CD8-positive, alpha-beta memory T cell (primary cell): ENCODE data around the gene PPP1R15B. TPM values are rescaled to one million over a fixed set of nuclear protein-coding genes. Genes with fewer than 3 reads are reported as not detected.
A peak's percentile ranks its signal among the peaks of the same experiment; 100 is the strongest.

Source experiments
- CTCF ChIA-PET: fragments of 350-600 bp; sonication (Branson Sonifier 250); formaldehyde crosslinking; loops from one replicate; lab custom pipeline; 2021; ENCODE audit warnings: antibody characterized with exemption; lab: Charles Lee
- POLR2A ChIA-PET: fragments of 350-600 bp; sonication (Branson Sonifier 250); formaldehyde crosslinking; loops from one replicate; lab custom pipeline; 2021; ENCODE audit warnings: antibody characterized with exemption; lab: Charles Lee
- DNase-seq, 5 donors: peaks; one replicate each; pipeline versions ENCODE4 v3.0.0 to v3.0.0-alpha.2; 2020 to 2022; ENCODE audit warnings: mixed read lengths in 1 of 5
- H3K27ac ChIP-seq: one replicate; pipeline ENCODE4 v1.7.0; 2013; ENCODE audit warnings: low read depth, mild to moderate bottlenecking, low read length, moderate library complexity
- H3K27me3 ChIP-seq: 2 replicates; pipeline ENCODE4 v1.7.0; 2013; ENCODE audit warnings: low read length, mild to moderate bottlenecking; ENCODE audit not compliant: insufficient read depth, poor library complexity, severe bottlenecking
- H3K36me3 ChIP-seq: 2 replicates; pipeline ENCODE4 v1.7.0; 2013; ENCODE audit warnings: mild to moderate bottlenecking, low read length, moderate library complexity; ENCODE audit not compliant: insufficient read depth
- H3K4me1 ChIP-seq: 2 replicates; pipeline ENCODE4 v1.7.0; 2013; ENCODE audit warnings: mild to moderate bottlenecking, low read length, moderate library complexity; ENCODE audit not compliant: insufficient read depth
- H3K4me3 ChIP-seq: 2 replicates; pipeline ENCODE4 v1.7.0; 2013; ENCODE audit warnings: mild to moderate bottlenecking, low read length
- H3K9me3 ChIP-seq: 2 replicates; pipeline ENCODE4 v1.7.0; 2013; ENCODE audit warnings: mild to moderate bottlenecking, low read length
- H3K27ac Mint-ChIP-seq, 8 donors: one replicate each; pipeline ENCODE4 v1.8.0; 2020 to 2021; ENCODE audit warnings: mixed read lengths in 8 of 8, mild to moderate bottlenecking in 6 of 8, inconsistent platforms in 3 of 8, moderate library complexity in 3 of 8
- H3K27me3 Mint-ChIP-seq, 2 donors: one replicate each; pipeline ENCODE4 v1.8.0; 2020 to 2021; ENCODE audit warnings: mixed read lengths in 2 of 2, mild to moderate bottlenecking in 1 of 2, moderate library complexity in 1 of 2
- H3K36me3 Mint-ChIP-seq, 3 donors: one replicate each; pipeline ENCODE4 v1.8.0; 2020 to 2021; ENCODE audit warnings: mixed read lengths in 3 of 3, inconsistent platforms in 1 of 3, mild to moderate bottlenecking in 1 of 3
- H3K4me1 Mint-ChIP-seq, 3 donors: one replicate each; pipeline ENCODE4 v1.8.0; 2020 to 2021; ENCODE audit warnings: mixed read lengths in 3 of 3, inconsistent platforms in 1 of 3, mild to moderate bottlenecking in 1 of 3
- H3K4me3 Mint-ChIP-seq, 7 donors: one replicate each; pipeline ENCODE4 v1.8.0; 2020 to 2021; ENCODE audit warnings: mixed read lengths in 7 of 7, mild to moderate bottlenecking in 6 of 7, moderate library complexity in 4 of 7, inconsistent platforms in 2 of 7
- H3K9me3 Mint-ChIP-seq, 5 donors: one replicate each; pipeline ENCODE4 v1.8.0; 2020 to 2022; ENCODE audit warnings: mixed read lengths in 5 of 5, mild to moderate bottlenecking in 3 of 5, moderate library complexity in 2 of 5, inconsistent platforms in 1 of 5
- polyA plus RNA-seq: library from polyadenylated mRNA; unstranded; fragments of 300-500 nt; fragmentation: Illumina TruSeq; gene quantifications from one replicate; pipeline ENCODE4 v1.2.3, GENCODE V29; 2021
- total RNA-seq, 2 experiments: library from RNA; stranded (reverse); gene quantifications; one replicate each; pipeline ENCODE4 v1.2.3, GENCODE V29; 2021

PPP1R15B gene
- total and polyA plus RNA-seq, 3 experiments from 2014 or later = 22.3 to 82.7 (median 80.4) TPM

- H3K4me1 ChIP-seq = peaks cover 10% of the 10 kb centered on the region
- H3K4me3 ChIP-seq = no peak within 1 kb of the TSS
- ChIA-PET CTCF (interaction anchor here (6.8 kb wide), 1 partner anchor 198 kb away, joined by 80 read pairs; no protein-coding TSS in a partner anchor), POLR2A (no interaction called here)
- peaks cover 3% of the 10 kb centered on the region for H3K27me3 ChIP-seq
- H3K9me3 ChIP-seq = no peaks in the 10 kb centered on the region
- no peak for DNase-seq
- no peak within 1 kb of the TSS for H3K27ac ChIP-seq
- H3K36me3 ChIP-seq = no peaks in the 10 kb centered on the region
- no peak within 1 kb of the TSS for H3K4me3 Mint-ChIP-seq
- no peaks in the 10 kb centered on the region for H3K36me3 Mint-ChIP-seq
- H3K4me1 Mint-ChIP-seq = peaks cover 2 to 8% (median 6%) of the 10 kb centered on the region in 3 donors
- peaks cover 6 to 7% of the 10 kb centered on the region in 2 donors for H3K27me3 Mint-ChIP-seq
- peak within 1 kb of the TSS in 2 of 8 donors; percentile 50 to 70 for H3K27ac Mint-ChIP-seq
- H3K9me3 Mint-ChIP-seq = no peaks in the 10 kb centered on the region
Observed at GRCh38 chr1:204359474-204360255, 52.0 kb downstream of the PPP1R15B start, which contains the start of gene PLEKHA6. TSS of gene PLEKHA6 (minus strand) at chr1:204359929. CDS start at chr1:204273727, 86,202 bp downstream.

GRCh38 chr1:204359131-204359473, 52.5 kb downstream of the PPP1R15B start:
- Mint-ChIP-seq H3K36me3 (no peaks in the 10 kb centered on the region), H3K27me3 (peaks cover 6 to 7% of the 10 kb centered on the region in 2 donors), H3K4me1 (peaks cover 2 to 6% (median 6%) of the 10 kb centered on the region in 3 donors), H3K27ac (no peak overlapping the region), H3K9me3 (no peaks in the 10 kb centered on the region), H3K4me3 (no peak overlapping the region)
- Histone ChIP-seq H3K27ac (no peak overlapping the region), H3K36me3 (no peaks in the 10 kb centered on the region), H3K4me3 (no peak overlapping the region), H3K9me3 (no peaks in the 10 kb centered on the region), H3K27me3 (peaks cover 3% of the 10 kb centered on the region), H3K4me1 (peaks cover 10% of the 10 kb centered on the region)
- ChIA-PET CTCF (interaction anchor here (1.1 to 6.8 kb wide), 2 partner anchors 16 to 197 kb away, joined by 3 to 80 read pairs; no protein-coding TSS in a partner anchor), POLR2A (no interaction called here)
- DNase-seq = no peak

GRCh38 chr1:204358605-204359004, 53.0 kb downstream of the PPP1R15B start:
- Histone ChIP-seq H3K4me3 (no peak overlapping the region), H3K36me3 (no peaks in the 10 kb centered on the region), H3K27me3 (peaks cover 3% of the 10 kb centered on the region), H3K27ac (no peak overlapping the region), H3K9me3 (no peaks in the 10 kb centered on the region), H3K4me1 (peaks cover 5% of the 10 kb centered on the region)
- DNase-seq = no peak
- Mint-ChIP-seq H3K4me1 (peaks cover 0 to 1% (median 1%) of the 10 kb centered on the region in 3 donors), H3K4me3 (no peak overlapping the region), H3K9me3 (no peaks in the 10 kb centered on the region), H3K36me3 (no peaks in the 10 kb centered on the region), H3K27me3 (peaks cover 6 to 7% of the 10 kb centered on the region in 2 donors), H3K27ac (no peak overlapping the region)
- CTCF ChIA-PET = interaction anchor here (1.1 kb wide), 1 partner anchor 15 kb away, joined by 3 read pairs; no protein-coding TSS in a partner anchor
- POLR2A ChIA-PET = no interaction called here

- Histone ChIP-seq H3K4me1 (no peaks in the 10 kb centered on the region), H3K4me3 (no peak overlapping the region), H3K36me3 (no peaks in the 10 kb centered on the region), H3K27me3 (peaks cover 3% of the 10 kb centered on the region), H3K27ac (no peak overlapping the region), H3K9me3 (no peaks in the 10 kb centered on the region)
- POLR2A ChIA-PET = no interaction called here
- Mint-ChIP-seq H3K4me1 (no peaks in the 10 kb centered on the region), H3K4me3 (no peak overlapping the region), H3K27ac (no peak overlapping the region), H3K9me3 (no peaks in the 10 kb centered on the region), H3K36me3 (no peaks in the 10 kb centered on the region), H3K27me3 (peaks cover 6 to 7% of the 10 kb centered on the region in 2 donors)
- no peak for DNase-seq
- CTCF ChIA-PET = interaction anchor here (1.1 kb wide), 1 partner anchor 14 kb away, joined by 3 read pairs; no protein-coding TSS in a partner anchor
Observed at GRCh38 chr1:204357551-204358490, 53.8 kb downstream of the PPP1R15B start.

GRCh38 chr1:204356997-204357396, 54.6 kb downstream of the PPP1R15B start:
- no peaks in the 10 kb centered on the region for H3K4me1 ChIP-seq
- H3K4me3 Mint-ChIP-seq = no peak overlapping the region
- H3K36me3 Mint-ChIP-seq = no peaks in the 10 kb centered on the region
- no peaks in the 10 kb centered on the region for H3K36me3 ChIP-seq
- peaks cover 6 to 7% of the 10 kb centered on the region in 2 donors for H3K27me3 Mint-ChIP-seq
- no peak for DNase-seq
- no peak overlapping the region for H3K27ac ChIP-seq
- H3K4me3 ChIP-seq = no peak overlapping the region
- H3K9me3 Mint-ChIP-seq = no peaks in the 10 kb centered on the region
- ChIA-PET POLR2A (no interaction called here), CTCF (no interaction called here)
- no peaks in the 10 kb centered on the region for H3K9me3 ChIP-seq
- peaks cover 3% of the 10 kb centered on the region for H3K27me3 ChIP-seq
- H3K4me1 Mint-ChIP-seq = no peaks in the 10 kb centered on the region
- H3K27ac Mint-ChIP-seq = no peak overlapping the region

GRCh38 chr1:204355913-204356312, 55.7 kb downstream of the PPP1R15B start:
- Histone ChIP-seq H3K4me1 (no peaks in the 10 kb centered on the region), H3K36me3 (no peaks in the 10 kb centered on the region), H3K27me3 (peaks cover 3% of the 10 kb centered on the region), H3K4me3 (no peak overlapping the region), H3K27ac (no peak overlapping the region), H3K9me3 (no peaks in the 10 kb centered on the region)
- Mint-ChIP-seq H3K4me1 (peaks cover 0 to 1% (median 0%) of the 10 kb centered on the region in 3 donors), H3K27ac (no peak overlapping the region), H3K9me3 (no peaks in the 10 kb centered on the region), H3K27me3 (peaks cover 6 to 7% of the 10 kb centered on the region in 2 donors), H3K36me3 (no peaks in the 10 kb centered on the region), H3K4me3 (no peak overlapping the region)
- ChIA-PET CTCF (no interaction called here), POLR2A (no interaction called here)
- DNase-seq = no peak

- Mint-ChIP-seq H3K36me3 (no peaks in the 10 kb centered on the region), H3K9me3 (no peaks in the 10 kb centered on the region), H3K4me3 (no peak overlapping the region), H3K27me3 (peaks cover 7 to 12% of the 10 kb centered on the region in 2 donors), H3K27ac (no peak overlapping the region), H3K4me1 (peaks cover 0 to 1% (median 0%) of the 10 kb centered on the region in 3 donors)
- Histone ChIP-seq H3K27ac (no peak overlapping the region), H3K9me3 (no peaks in the 10 kb centered on the region), H3K4me3 (no peak overlapping the region), H3K4me1 (no peaks in the 10 kb centered on the region), H3K27me3 (peaks cover 3% of the 10 kb centered on the region), H3K36me3 (no peaks in the 10 kb centered on the region)
- ChIA-PET CTCF (interaction anchor here (0.7 to 1.9 kb wide), 2 partner anchors 8 to 12 kb away, joined by 4 to 10 read pairs; no protein-coding TSS in a partner anchor), POLR2A (no interaction called here)
- DNase-seq = no peak
Observed at GRCh38 chr1:204354579-204354978, 57.0 kb downstream of the PPP1R15B start.
